Mesothelial cell of epicardium (in vitro differentiated cells): ENCODE measurements around the gene SLC12A5. TPM values are rescaled to one million over a fixed set of nuclear protein-coding genes. Genes with fewer than 3 reads are reported as not detected.

Experiments
- DNase-seq, 2 experiments: peaks; one replicate each; pipeline ENCODE4 v3.0.0; 2021; ENCODE audit warnings: low spot score in 2 of 2; ENCODE audit not compliant: unreplicated experiment in 2 of 2
- H3K27ac Mint-ChIP-seq: 2 replicates; pipeline ENCODE4 v1.8.0; 2021; ENCODE audit warnings: mixed read lengths
- H3K27me3 Mint-ChIP-seq: 2 replicates; pipeline ENCODE4 v1.8.0; 2021; ENCODE audit warnings: low read depth, mixed read lengths
- H3K36me3 Mint-ChIP-seq: 2 replicates; pipeline ENCODE4 v1.8.0; 2021; ENCODE audit warnings: mixed read lengths
- H3K4me1 Mint-ChIP-seq: 2 replicates; pipeline ENCODE4 v1.8.0; 2021; ENCODE audit warnings: mixed read lengths
- H3K4me3 Mint-ChIP-seq: 2 replicates; pipeline ENCODE4 v1.8.0; 2021; ENCODE audit warnings: mild to moderate bottlenecking, moderate library complexity, mixed read lengths
- H3K9me3 Mint-ChIP-seq: 2 replicates; pipeline ENCODE4 v1.8.0; 2021; ENCODE audit warnings: mixed read lengths
- CTCF ChIP-seq: fragments of 200-600 bp; sonication (generic); IDR thresholded peaks from one replicate; pipeline ENCODE4 v1.5.0; 2021; ENCODE audit warnings: antibody characterized with exemption; ENCODE audit not compliant: unreplicated experiment
- total RNA-seq: library from RNA; stranded (reverse); gene quantifications from 3 replicates; pipeline ENCODE4 v1.2.1, GENCODE V29; 2021

The SLC12A5 gene
- total RNA-seq, 1 donor from 2014 or later, result 6.9 TPM

GRCh38 chr20:46040902-46041535, 12.0 kb downstream of the SLC12A5 start:
- Mint-ChIP-seq H3K4me3 (no peak overlapping the region), H3K27ac (no peak overlapping the region), H3K27me3 (peaks cover 72% of the 10 kb centered on the region), H3K9me3 (no peaks in the 10 kb centered on the region), H3K36me3 (no peaks in the 10 kb centered on the region), H3K4me1 (no peaks in the 10 kb centered on the region)
- DNase-seq, result peak; percentile 65 to 86
- TF ChIP-seq CTCF, result no peak

GRCh38 chr20:46043556-46043955, 14.5 kb downstream of the SLC12A5 start:
- Mint-ChIP-seq H3K4me3 (no peak overlapping the region), H3K27ac (no peak overlapping the region), H3K4me1 (no peaks in the 10 kb centered on the region), H3K27me3 (peaks cover 65% of the 10 kb centered on the region), H3K9me3 (no peaks in the 10 kb centered on the region), H3K36me3 (no peaks in the 10 kb centered on the region)
- DNase-seq, result no peak
- TF ChIP-seq CTCF, result no peak

GRCh38 chr20:46044896-46045295, 15.9 kb downstream of the SLC12A5 start:
- no peak overlapping the region for H3K4me3 Mint-ChIP-seq
- DNase-seq, result no peak
- no peak for TF ChIP-seq CTCF
- H3K27me3 Mint-ChIP-seq, result peaks cover 69% of the 10 kb centered on the region
- no peaks in the 10 kb centered on the region for H3K9me3 Mint-ChIP-seq
- no peaks in the 10 kb centered on the region for H3K36me3 Mint-ChIP-seq
- H3K27ac Mint-ChIP-seq, result no peak overlapping the region
- no peaks in the 10 kb centered on the region for H3K4me1 Mint-ChIP-seq

- Mint-ChIP-seq H3K4me3 (no peak overlapping the region), H3K27ac (no peak overlapping the region), H3K4me1 (no peaks in the 10 kb centered on the region), H3K36me3 (no peaks in the 10 kb centered on the region), H3K9me3 (no peaks in the 10 kb centered on the region), H3K27me3 (peaks cover 65% of the 10 kb centered on the region)
- TF ChIP-seq CTCF, result no peak
- DNase-seq, result no peak
These were observed 17.7 kb downstream of the SLC12A5 start for GRCh38 chr20:46046588-46047310.

GRCh38 chr20:46047821-46048220, 18.8 kb downstream of the SLC12A5 start:
- H3K4me1 Mint-ChIP-seq, result no peaks in the 10 kb centered on the region
- TF ChIP-seq CTCF, result no peak
- peaks cover 58% of the 10 kb centered on the region for H3K27me3 Mint-ChIP-seq
- H3K9me3 Mint-ChIP-seq, result no peaks in the 10 kb centered on the region
- no peaks in the 10 kb centered on the region for H3K36me3 Mint-ChIP-seq
- H3K27ac Mint-ChIP-seq, result no peak overlapping the region
- no peak for DNase-seq
- H3K4me3 Mint-ChIP-seq, result no peak overlapping the region
